Gastroesophageal sphincter (tissue), 4 donors: Measurements from ENCODE around the gene CRYBG1. TPM values are rescaled to one million over a fixed set of nuclear protein-coding genes. Genes with fewer than 3 reads are reported as not detected.

Experiments
- ATAC-seq: fragments of 150-250 bp; one replicate; pipeline ENCODE4 v1.9.1; 2016; ENCODE audit warnings: mild to moderate bottlenecking, moderate library complexity
- H3K27ac ChIP-seq, 4 donors: fragments of 200-600 bp; sonication (generic) in 3 of 4; 1 replicate in 3 of 4; 2 replicates in 1 of 4; pipeline ENCODE4 v1.5.1; 2016 to 2019
- H3K27me3 ChIP-seq: fragments of 200-600 bp; sonication (generic); one replicate; pipeline ENCODE4 v1.5.1; 2019
- H3K36me3 ChIP-seq, 2 donors: fragments of 200-600 bp; sonication (generic); one replicate each; pipeline ENCODE4 v1.5.1; 2019; ENCODE audit warnings: control low read depth in 1 of 2
- H3K4me1 ChIP-seq, 3 donors: fragments of 200-600 bp; sonication (generic); 1 replicate in 2 of 3; 2 replicates in 1 of 3; pipeline ENCODE4 v1.5.1; 2016 to 2019; ENCODE audit warnings: control low read depth in 2 of 3
- H3K4me3 ChIP-seq, 2 donors: fragments of 200-600 bp; sonication (generic); one replicate each; pipeline ENCODE4 v1.5.1; 2019; ENCODE audit warnings: mild to moderate bottlenecking in 1 of 2, moderate library complexity in 1 of 2
- H3K9me3 ChIP-seq, 3 donors: fragments of 200-600 bp; sonication (generic); one replicate each; pipeline ENCODE4 v1.5.1; 2017 to 2019; ENCODE audit warnings: control low read depth in 2 of 3
- CTCF ChIP-seq, 4 experiments: fragments of 200-600 bp in 2 of 4; fragments of 450-650 bp in 2 of 4; sonication (generic) in 1 of 4; IDR thresholded peaks; one replicate each; pipeline ENCODE4 v1.5.1; 2017 to 2019; ENCODE audit warnings: antibody characterized with exemption in 4 of 4, mild to moderate bottlenecking in 2 of 4, moderate library complexity in 2 of 4
- EP300 ChIP-seq: sonication (generic); formaldehyde crosslinking; IDR thresholded peaks from one replicate; pipeline ENCODE4 v1.6.1; 2017; ENCODE audit warnings: antibody characterized with exemption, mild to moderate bottlenecking
- POLR2A ChIP-seq, 2 donors: fragments of 450-650 bp; IDR thresholded peaks; one replicate each; pipeline ENCODE4 v1.6.1; 2017; ENCODE audit warnings: antibody characterized with exemption in 2 of 2, mild to moderate bottlenecking in 2 of 2, moderate library complexity in 1 of 2
- POLR2AphosphoS5 ChIP-seq: sonication (generic); formaldehyde crosslinking; IDR thresholded peaks from one replicate; pipeline ENCODE4 v1.6.1; 2017; ENCODE audit warnings: antibody characterized with exemption
- WGBS, 2 donors: methylation state at CpG; one replicate each; pipeline ENCODE4 v1.1.5; 2018; ENCODE audit warnings: low coverage in 1 of 2; 5-methylcytosine and 5-hydroxymethylcytosine counted together
- total RNA-seq, 4 donors: library from RNA; depleted of rRNA; stranded (reverse); fragments of >200 nt; gene quantifications; one replicate each; pipeline ENCODE4 v1.1.0, GENCODE V29; 2016

The CRYBG1 gene
- total RNA-seq, 4 donors from 2014 or later: 3.1 to 10.8 (median 4.1) TPM

DNA sequence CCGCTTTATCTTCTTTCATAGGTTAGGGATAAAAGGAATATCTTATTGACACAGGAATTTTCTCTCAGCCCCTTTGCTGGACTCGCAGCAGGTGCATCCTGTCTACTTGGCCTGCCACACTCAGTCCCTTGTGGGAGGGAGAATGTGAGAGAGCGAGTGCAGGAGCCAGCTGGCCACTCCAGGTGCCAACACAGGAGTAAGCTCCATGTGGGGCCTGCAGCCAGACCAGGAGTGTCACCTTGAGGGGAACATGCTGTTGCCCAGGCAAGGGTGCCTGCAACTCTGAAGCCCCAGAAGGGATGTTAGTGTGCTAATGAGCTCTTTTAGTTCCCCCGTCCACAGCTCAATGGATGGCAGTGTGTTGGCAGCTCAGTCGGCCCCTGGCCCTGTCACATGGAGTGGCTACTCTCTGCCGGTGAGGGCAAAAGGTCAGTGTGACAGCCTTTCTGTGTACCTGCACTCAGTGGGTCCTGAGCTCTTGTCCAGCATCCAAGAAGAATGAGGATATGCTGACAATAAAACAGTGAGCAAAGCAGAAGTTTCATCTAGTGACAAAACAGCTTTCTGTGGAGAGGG is 57.1 kb downstream of the CRYBG1 start:
- WGBS, 2 donors: 36 to 58% methylated on average over 3 to 4 of the region's 6 CpGs
- H3K27ac ChIP-seq: no peak overlapping the region
- H3K4me3 ChIP-seq: no peak overlapping the region
- H3K4me1 ChIP-seq: no peaks in the 10 kb centered on the region
- TF ChIP-seq POLR2AphosphoS5: no peak
- no peak for TF ChIP-seq EP300
- no peak for TF ChIP-seq CTCF (IDR thresholded peaks at IDR 0.05)
- no peak for TF ChIP-seq POLR2A (IDR thresholded peaks at IDR 0.05)
- no peak for ATAC-seq
- H3K36me3 ChIP-seq: no peaks in the 10 kb centered on the region
- H3K27me3 ChIP-seq: no peaks in the 10 kb centered on the region
- H3K9me3 ChIP-seq: no peaks in the 10 kb centered on the region

GRCh38 chr6:106419900-106420613 is 59.5 kb downstream of the CRYBG1 start:
- H3K27ac ChIP-seq: no peak overlapping the region
- H3K4me3 ChIP-seq: no peak overlapping the region
- WGBS, 2 donors: 18 to 20% methylated on average over 2 of the region's 2 CpGs
- H3K9me3 ChIP-seq: no peaks in the 10 kb centered on the region
- no peaks in the 10 kb centered on the region for H3K4me1 ChIP-seq
- no peaks in the 10 kb centered on the region for H3K36me3 ChIP-seq
- H3K27me3 ChIP-seq: no peaks in the 10 kb centered on the region
- ATAC-seq: no peak
- TF ChIP-seq EP300 (no peak), CTCF (IDR thresholded peaks at IDR 0.05) (no peak), POLR2AphosphoS5 (no peak), POLR2A (IDR thresholded peaks at IDR 0.05) (no peak)

DNA sequence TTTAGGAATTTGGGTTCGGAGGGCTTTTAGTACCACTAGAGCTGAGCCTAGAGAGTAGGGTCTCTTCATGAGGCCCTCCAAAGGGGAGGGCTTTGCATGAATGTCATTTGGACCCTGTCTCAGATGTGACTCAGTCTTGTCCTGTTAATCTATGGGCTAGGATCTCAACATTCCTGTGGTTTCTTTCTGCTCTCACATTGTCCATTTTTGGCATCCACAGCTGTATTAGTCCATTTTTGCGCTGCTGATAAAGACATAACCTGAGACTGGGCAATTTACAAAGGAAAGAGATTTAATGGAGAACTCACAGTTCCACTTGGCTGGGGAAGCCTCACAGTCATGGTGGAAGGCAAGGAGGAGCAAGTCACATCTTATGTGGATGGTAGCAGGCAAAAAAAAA is 61.0 kb downstream of the CRYBG1 start:
- Histone ChIP-seq H3K36me3 (no peaks in the 10 kb centered on the region), H3K27me3 (no peaks in the 10 kb centered on the region), H3K4me1 (no peaks in the 10 kb centered on the region), H3K9me3 (no peaks in the 10 kb centered on the region), H3K4me3 (no peak overlapping the region), H3K27ac (no peak overlapping the region)
- ATAC-seq: no peak
- 100% methylated on average over 1 of the region's 2 CpGs; no CpG with 5 or more reads in 1 of the 2 donors for WGBS, 2 donors
- TF ChIP-seq POLR2AphosphoS5 (no peak), EP300 (no peak), CTCF (IDR thresholded peaks at IDR 0.05) (no peak), POLR2A (IDR thresholded peaks at IDR 0.05) (no peak)

- no peak for ATAC-seq
- H3K4me3 ChIP-seq: no peak overlapping the region
- H3K27me3 ChIP-seq: no peaks in the 10 kb centered on the region
- no peaks in the 10 kb centered on the region for H3K9me3 ChIP-seq
- TF ChIP-seq EP300 (no peak), POLR2A (IDR thresholded peaks at IDR 0.05) (no peak), POLR2AphosphoS5 (no peak), CTCF (IDR thresholded peaks at IDR 0.05) (no peak)
- no peaks in the 10 kb centered on the region for H3K36me3 ChIP-seq
- no peak overlapping the region for H3K27ac ChIP-seq
- no peaks in the 10 kb centered on the region for H3K4me1 ChIP-seq
Observed at GRCh38 chr6:106422534-106422933, 62.0 kb downstream of the CRYBG1 start.

- Histone ChIP-seq H3K4me1 (no peaks in the 10 kb centered on the region), H3K36me3 (no peaks in the 10 kb centered on the region), H3K27ac (no peak overlapping the region), H3K4me3 (no peak overlapping the region), H3K9me3 (no peaks in the 10 kb centered on the region), H3K27me3 (no peaks in the 10 kb centered on the region)
- ATAC-seq: no peak
- WGBS, 2 donors: 83% methylated on average over 5 of the region's 5 CpGs; no CpG with 5 or more reads in 1 of the 2 donors
- TF ChIP-seq POLR2AphosphoS5 (no peak), POLR2A (IDR thresholded peaks at IDR 0.05) (no peak), EP300 (no peak), CTCF (IDR thresholded peaks at IDR 0.05) (no peak)
Observed at GRCh38 chr6:106425382-106425781, 64.9 kb downstream of the CRYBG1 start.
